WERI-Rb-1 (cell line): ENCODE measurements around the gene PDS5B.
"Not testable (repeated sequence)": the region's sequence is repeated elsewhere in the genome, so short reads cannot be mapped to it uniquely, and the experiment has no call there.

ENCODE experiments used
- DNase-seq: peaks from one replicate; pipeline ENCODE4 v3.0.0-alpha.2; 2020
- H3K27ac ChIP-seq: fragments of 250-450 bp; sonication (Bioruptor Pico); 2 replicates; pipeline ENCODE4 v1.5.1; 2020; ENCODE audit warnings: mild to moderate bottlenecking, moderate library complexity
- H3K27me3 ChIP-seq: fragments of 250-450 bp; sonication (Bioruptor Pico); 2 replicates; pipeline ENCODE4 v1.5.1; 2021; ENCODE audit warnings: mild to moderate bottlenecking, low read depth, moderate library complexity; ENCODE audit not compliant: insufficient read depth, severe bottlenecking
- H3K36me3 ChIP-seq: fragments of 250-450 bp; sonication (Bioruptor Pico); 2 replicates; pipeline ENCODE4 v1.5.1; 2020; ENCODE audit warnings: mild to moderate bottlenecking, moderate library complexity
- H3K4me3 ChIP-seq: 2 replicates; pipeline ENCODE4 v1.5.1; 2011; ENCODE audit warnings: low read depth, mild to moderate bottlenecking, control low read depth, low read length
- H3K9me3 ChIP-seq: fragments of 250-450 bp; sonication (Bioruptor Pico); 2 replicates; pipeline ENCODE4 v1.5.1; 2021; ENCODE audit warnings: mild to moderate bottlenecking, moderate library complexity; ENCODE audit not compliant: severe bottlenecking
- CTCF ChIP-seq: IDR thresholded peaks from 2 replicates; pipeline ENCODE4 v1.5.1; 2011; ENCODE audit warnings: low read depth, mild to moderate bottlenecking, control low read depth, inconsistent platforms, low read length

The PDS5B gene

GRCh38 chr13:32542221-32542620, 44.0 kb upstream of the PDS5B start:
- Histone ChIP-seq H3K27me3 (no peaks in the 10 kb centered on the region), H3K36me3 (peaks cover 5% of the 10 kb centered on the region; the same call in 1 of the 2 replicates), H3K9me3 (no peaks in the 10 kb centered on the region), H3K4me3 (no peak overlapping the region), H3K27ac (no peak overlapping the region)
- DNase-seq, result no peak
- TF ChIP-seq CTCF, result no peak

GRCh38 chr13:32545083-32545482, 41.2 kb upstream of the PDS5B start:
- no peak for DNase-seq
- H3K4me3 ChIP-seq, result no peak overlapping the region
- H3K36me3 ChIP-seq, result no peaks in the 10 kb centered on the region
- no peak for TF ChIP-seq CTCF
- H3K27me3 ChIP-seq, result no peaks in the 10 kb centered on the region
- H3K27ac ChIP-seq, result no peak overlapping the region
- no peaks in the 10 kb centered on the region for H3K9me3 ChIP-seq

- TF ChIP-seq CTCF, result no peak
- Histone ChIP-seq H3K27me3 (no peaks in the 10 kb centered on the region), H3K9me3 (no peaks in the 10 kb centered on the region), H3K36me3 (no peaks in the 10 kb centered on the region), H3K27ac (no peak overlapping the region), H3K4me3 (no peak overlapping the region)
- no peak for DNase-seq
Observed at GRCh38 chr13:32548837-32549236, 37.4 kb upstream of the PDS5B start.

GRCh38 chr13:32549788-32550187, 36.5 kb upstream of the PDS5B start:
- TF ChIP-seq CTCF, result no peak
- H3K27ac ChIP-seq, result no peak overlapping the region
- H3K9me3 ChIP-seq, result no peaks in the 10 kb centered on the region
- no peak overlapping the region for H3K4me3 ChIP-seq
- no peaks in the 10 kb centered on the region for H3K27me3 ChIP-seq
- no peaks in the 10 kb centered on the region for H3K36me3 ChIP-seq
- no peak for DNase-seq

- H3K36me3 ChIP-seq, result no peaks in the 10 kb centered on the region
- H3K4me3 ChIP-seq, result no peak overlapping the region
- TF ChIP-seq CTCF, result no peak
- H3K27me3 ChIP-seq, result no peaks in the 10 kb centered on the region
- no peaks in the 10 kb centered on the region for H3K9me3 ChIP-seq
- DNase-seq, result no peak
- no peak overlapping the region for H3K27ac ChIP-seq
Observed at GRCh38 chr13:32553720-32554119, 32.5 kb upstream of the PDS5B start.

- Histone ChIP-seq H3K36me3 (no peaks in the 10 kb centered on the region), H3K4me3 (no peak overlapping the region), H3K27ac (no peak overlapping the region), H3K9me3 (no peaks in the 10 kb centered on the region), H3K27me3 (no peaks in the 10 kb centered on the region)
- no peak for DNase-seq
- no peak for TF ChIP-seq CTCF
Observed at GRCh38 chr13:32555613-32556012, 30.6 kb upstream of the PDS5B start.

- H3K27ac ChIP-seq, H3K4me3 ChIP-seq, H3K27me3 ChIP-seq, H3K9me3 ChIP-seq, H3K36me3 ChIP-seq, DNase-seq: not testable (repeated sequence)
Observed at GRCh38 chr13:32560842-32561241, 25.4 kb upstream of the PDS5B start.

GRCh38 chr13:32575687-32576086, 10.6 kb upstream of the PDS5B start:
- not testable (repeated sequence) for H3K4me3 ChIP-seq, H3K27me3 ChIP-seq, H3K36me3 ChIP-seq, DNase-seq, H3K27ac ChIP-seq
- peaks cover 11% of the 10 kb centered on the region for H3K9me3 ChIP-seq
